Upper lobe of left lung (tissue), 6 donors: ENCODE measurements around the gene MGST2. TPM values are rescaled to one million over a fixed set of nuclear protein-coding genes. Genes with fewer than 3 reads are reported as not detected.

Source experiments
- ATAC-seq, 2 donors: fragments of 200-7000 bp; cut with Tn5 transposase; one replicate each; pipeline ENCODE4 v1.9.1; 2022; ENCODE audit warnings: mild to moderate bottlenecking in 2 of 2, moderate library complexity in 2 of 2; ENCODE audit not compliant: low FRiP score in 2 of 2
- DNase-seq, 2 donors: peaks; one replicate each; pipeline ENCODE4 v3.0.0-alpha.2; 2019 to 2020
- H3K27ac ChIP-seq, 4 donors: fragments of 200-600 bp; sonication (generic); one replicate each; pipeline ENCODE4 v1.5.1; 2016 to 2019
- H3K27me3 ChIP-seq, 4 donors: fragments of 200-600 bp; sonication (generic); one replicate each; pipeline ENCODE4 v1.5.1; 2017 to 2019
- H3K36me3 ChIP-seq, 4 donors: fragments of 200-600 bp; sonication (generic); one replicate each; pipeline ENCODE4 v1.5.1; 2016 to 2019
- H3K4me1 ChIP-seq, 4 donors: fragments of 200-600 bp; sonication (generic); one replicate each; pipeline ENCODE4 v1.5.1; 2018 to 2019
- H3K4me3 ChIP-seq, 4 donors: fragments of 200-600 bp; sonication (generic); one replicate each; pipeline ENCODE4 v1.5.1; 2017 to 2019; ENCODE audit warnings: mild to moderate bottlenecking in 2 of 4, moderate library complexity in 1 of 4
- H3K9me3 ChIP-seq, 4 donors: fragments of 200-600 bp; sonication (generic); one replicate each; pipeline ENCODE4 v1.5.1; 2018 to 2019
- EP300 ChIP-seq, 4 donors: sonication (generic); formaldehyde crosslinking; IDR thresholded peaks; one replicate each; pipeline ENCODE4 v1.5.1; 2017; ENCODE audit warnings: antibody characterized with exemption in 4 of 4, control low read depth in 2 of 4
- POLR2A ChIP-seq, 4 donors: fragments of 450-650 bp; IDR thresholded peaks; one replicate each; pipeline ENCODE4 v1.5.1; 2016 to 2017; ENCODE audit warnings: antibody characterized with exemption in 4 of 4, mild to moderate bottlenecking in 2 of 4
- POLR2AphosphoS5 ChIP-seq, 2 donors: sonication (generic); formaldehyde crosslinking; IDR thresholded peaks; one replicate each; pipeline ENCODE4 v1.5.1; 2017; ENCODE audit warnings: antibody characterized with exemption in 2 of 2
- WGBS, 2 donors: methylation state at CpG; one replicate each; pipeline ENCODE4 v1.1.5; 2017 to 2018; 5-methylcytosine and 5-hydroxymethylcytosine counted together
- total RNA-seq, 6 donors: library from RNA; depleted of rRNA in 4 of 6; stranded (reverse); fragments of >200 nt in 4 of 6; gene quantifications; one replicate each; pipeline versions ENCODE4 v1.1.0 to v1.2.1, GENCODE V29; 2016 to 2021
- TF ChIP-seq, protein P1 (sequence below), 6 experiments: fragments of 450-650 bp in 4 of 6; fragments of 200-600 bp in 2 of 6; sonication (generic) in 2 of 6; IDR thresholded peaks; one replicate each; pipeline ENCODE4 v1.5.1; 2016 to 2019; ENCODE audit warnings: antibody characterized with exemption in 6 of 6
- donor health status: DM: no; HTN: no; CAD: no; lungs with moderate emphysema.
- donor health status: DM: no; HTN: yes; CAD: no; lungs with severe emphysema.

Gene MGST2
- total RNA-seq, 6 donors from 2014 or later = 12.6 to 64.0 (median 39.1) TPM

DNA sequence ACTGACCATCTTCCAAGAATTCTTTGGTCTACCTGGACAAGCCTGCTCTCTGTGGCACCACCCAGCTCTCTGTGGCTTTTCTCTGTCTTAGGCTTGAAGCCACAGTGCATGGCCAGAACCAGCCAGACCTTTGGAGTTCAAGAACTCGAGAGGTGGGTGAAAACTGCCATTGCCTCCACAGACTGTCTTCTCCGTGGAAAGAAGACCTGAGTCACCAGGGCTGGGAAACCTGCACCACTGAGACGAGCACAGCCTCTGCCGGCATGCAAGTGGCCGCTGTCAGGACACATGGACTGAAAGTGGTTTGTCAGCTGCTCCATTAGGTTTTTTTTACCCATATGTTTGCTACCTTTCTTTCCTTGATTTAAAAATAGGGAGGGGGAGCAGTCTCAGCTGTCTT lies 74.5 kb downstream of the MGST2 start:
- H3K9me3 ChIP-seq = no peaks in the 10 kb centered on the region
- H3K36me3 ChIP-seq = no peaks in the 10 kb centered on the region
- peaks cover 29 to 41% (median 31%) of the 10 kb centered on the region in 4 donors for H3K4me1 ChIP-seq
- peak overlapping the region; percentile 78 to 88 (median 88) for H3K27ac ChIP-seq
- DNase-seq = no peak
- ATAC-seq = peak in 1 of 2 donors; percentile 54
- H3K4me3 ChIP-seq = no peak overlapping the region
- TF ChIP-seq, protein P1, sequence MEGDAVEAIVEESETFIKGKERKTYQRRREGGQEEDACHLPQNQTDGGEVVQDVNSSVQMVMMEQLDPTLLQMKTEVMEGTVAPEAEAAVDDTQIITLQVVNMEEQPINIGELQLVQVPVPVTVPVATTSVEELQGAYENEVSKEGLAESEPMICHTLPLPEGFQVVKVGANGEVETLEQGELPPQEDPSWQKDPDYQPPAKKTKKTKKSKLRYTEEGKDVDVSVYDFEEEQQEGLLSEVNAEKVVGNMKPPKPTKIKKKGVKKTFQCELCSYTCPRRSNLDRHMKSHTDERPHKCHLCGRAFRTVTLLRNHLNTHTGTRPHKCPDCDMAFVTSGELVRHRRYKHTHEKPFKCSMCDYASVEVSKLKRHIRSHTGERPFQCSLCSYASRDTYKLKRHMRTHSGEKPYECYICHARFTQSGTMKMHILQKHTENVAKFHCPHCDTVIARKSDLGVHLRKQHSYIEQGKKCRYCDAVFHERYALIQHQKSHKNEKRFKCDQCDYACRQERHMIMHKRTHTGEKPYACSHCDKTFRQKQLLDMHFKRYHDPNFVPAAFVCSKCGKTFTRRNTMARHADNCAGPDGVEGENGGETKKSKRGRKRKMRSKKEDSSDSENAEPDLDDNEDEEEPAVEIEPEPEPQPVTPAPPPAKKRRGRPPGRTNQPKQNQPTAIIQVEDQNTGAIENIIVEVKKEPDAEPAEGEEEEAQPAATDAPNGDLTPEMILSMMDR (IDR thresholded peaks at IDR 0.05) = no peak
- TF ChIP-seq POLR2A (IDR thresholded peaks at IDR 0.05) (no peak), EP300 (IDR thresholded peaks at IDR 0.05) (no peak), POLR2AphosphoS5 (IDR thresholded peaks at IDR 0.05) (no peak)
- no peaks in the 10 kb centered on the region for H3K27me3 ChIP-seq
- WGBS, 2 donors = 41 to 53% methylated on average over 5 of the region's 5 CpGs

DNA sequence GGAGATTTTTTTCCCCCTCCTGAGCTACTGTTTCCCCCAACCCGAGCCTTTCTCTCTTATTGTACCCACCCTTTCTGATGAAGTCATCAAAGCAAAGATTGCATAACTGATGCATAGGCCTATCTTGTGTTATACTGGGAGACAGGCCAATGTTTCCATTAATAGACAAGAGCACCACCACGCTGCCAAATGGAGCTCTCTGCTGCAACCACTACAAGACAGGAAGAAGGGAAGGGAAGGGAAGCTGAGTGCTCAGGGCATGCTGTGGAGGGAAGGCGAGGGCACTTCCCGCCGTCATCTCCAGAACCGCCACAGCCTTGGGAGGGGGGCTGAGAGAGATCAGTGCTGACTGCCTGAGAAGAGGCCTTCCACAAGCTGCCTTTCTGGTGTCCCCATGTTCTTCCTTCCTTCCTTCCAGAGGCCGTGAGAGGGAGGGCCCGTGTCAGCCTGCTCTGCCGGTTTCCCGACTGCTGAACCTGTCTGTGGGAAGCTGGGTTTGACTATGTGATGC lies 75.0 kb downstream of the MGST2 start:
- peak; percentile 87 to 89 for ATAC-seq
- Histone ChIP-seq H3K36me3 (no peaks in the 10 kb centered on the region), H3K27ac (peak overlapping the region; percentile 78 to 88 (median 88)), H3K9me3 (no peaks in the 10 kb centered on the region), H3K27me3 (no peaks in the 10 kb centered on the region), H3K4me3 (peak overlapping the region in 2 of 4 donors; percentile 2 to 3), H3K4me1 (peaks cover 24 to 37% (median 29%) of the 10 kb centered on the region in 4 donors)
- TF ChIP-seq EP300 (IDR thresholded peaks at IDR 0.05) (peak in 2 of 4 donors; percentile 18 to 68), POLR2A (IDR thresholded peaks at IDR 0.05) (peak in 1 of 4 donors; percentile 49), POLR2AphosphoS5 (IDR thresholded peaks at IDR 0.05) (peak; percentile 69 to 73)
- TF ChIP-seq, protein P1 (IDR thresholded peaks at IDR 0.05) = peak in 2 of 6 experiments; percentile 17 to 24
- WGBS, 2 donors = 3 to 4% methylated on average over 6 to 10 of the region's 10 CpGs
- DNase-seq = peak in 1 of 2 donors; percentile 76

DNA sequence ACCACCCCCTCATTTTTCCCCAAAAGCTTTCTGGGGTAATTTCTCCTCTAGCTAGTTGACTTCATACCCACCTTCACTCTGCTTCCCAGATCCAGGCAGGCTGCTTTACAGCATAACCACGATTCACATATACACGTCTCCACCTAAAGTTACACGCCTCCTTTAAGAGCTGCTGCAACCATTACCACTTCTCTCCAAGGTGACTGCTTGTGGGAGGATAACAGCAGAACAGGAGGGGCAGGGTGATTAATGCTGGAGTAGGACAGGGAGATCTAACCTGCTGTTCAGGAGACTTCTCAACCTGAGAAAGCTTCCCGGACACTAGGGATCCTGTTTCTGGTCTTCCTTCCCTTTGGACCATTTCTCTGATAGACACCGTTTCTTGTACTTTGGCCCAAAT lies 77.4 kb downstream of the MGST2 start:
- Histone ChIP-seq H3K4me3 (no peak overlapping the region), H3K27me3 (no peaks in the 10 kb centered on the region), H3K36me3 (no peaks in the 10 kb centered on the region), H3K4me1 (peaks cover 17 to 20% (median 18%) of the 10 kb centered on the region in 4 donors), H3K27ac (no peak overlapping the region), H3K9me3 (no peaks in the 10 kb centered on the region)
- ATAC-seq = no peak
- DNase-seq = no peak
- TF ChIP-seq, protein P1 (IDR thresholded peaks at IDR 0.05) = no peak
- no peak for TF ChIP-seq POLR2AphosphoS5 (IDR thresholded peaks at IDR 0.05)
- TF ChIP-seq POLR2A (IDR thresholded peaks at IDR 0.05) = no peak
- no peak for TF ChIP-seq EP300 (IDR thresholded peaks at IDR 0.05)
- 70 to 73% methylated on average over 5 of the region's 5 CpGs for WGBS, 2 donors

DNA sequence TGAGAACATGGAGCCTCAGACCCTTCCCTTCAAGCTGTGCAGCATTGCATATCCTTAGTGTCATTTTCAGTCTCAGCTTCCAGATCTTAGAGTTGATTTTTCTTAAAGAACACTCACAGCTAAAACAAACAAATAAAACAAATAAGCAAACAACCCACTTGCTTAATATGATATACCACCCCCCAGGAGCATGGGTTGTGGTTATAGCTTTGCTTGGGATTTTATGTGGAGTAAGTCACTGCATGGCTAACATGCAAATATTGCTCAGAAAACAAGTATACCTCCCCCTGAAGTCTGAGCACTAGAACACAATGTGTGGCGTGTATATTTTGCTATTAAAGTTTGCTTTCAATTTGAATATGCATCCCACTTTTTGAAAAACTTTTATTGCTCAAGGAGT lies 78.6 kb downstream of the MGST2 start:
- peaks cover 17 to 20% (median 18%) of the 10 kb centered on the region in 4 donors for H3K4me1 ChIP-seq
- H3K27ac ChIP-seq = no peak overlapping the region
- H3K4me3 ChIP-seq = no peak overlapping the region
- no peaks in the 10 kb centered on the region for H3K27me3 ChIP-seq
- TF ChIP-seq EP300 (IDR thresholded peaks at IDR 0.05) = no peak
- DNase-seq (no peak), ATAC-seq (no peak)
- no peaks in the 10 kb centered on the region for H3K36me3 ChIP-seq
- no peaks in the 10 kb centered on the region for H3K9me3 ChIP-seq
- 91 to 92% methylated on average over 1 of the region's 1 CpG for WGBS, 2 donors

DNA sequence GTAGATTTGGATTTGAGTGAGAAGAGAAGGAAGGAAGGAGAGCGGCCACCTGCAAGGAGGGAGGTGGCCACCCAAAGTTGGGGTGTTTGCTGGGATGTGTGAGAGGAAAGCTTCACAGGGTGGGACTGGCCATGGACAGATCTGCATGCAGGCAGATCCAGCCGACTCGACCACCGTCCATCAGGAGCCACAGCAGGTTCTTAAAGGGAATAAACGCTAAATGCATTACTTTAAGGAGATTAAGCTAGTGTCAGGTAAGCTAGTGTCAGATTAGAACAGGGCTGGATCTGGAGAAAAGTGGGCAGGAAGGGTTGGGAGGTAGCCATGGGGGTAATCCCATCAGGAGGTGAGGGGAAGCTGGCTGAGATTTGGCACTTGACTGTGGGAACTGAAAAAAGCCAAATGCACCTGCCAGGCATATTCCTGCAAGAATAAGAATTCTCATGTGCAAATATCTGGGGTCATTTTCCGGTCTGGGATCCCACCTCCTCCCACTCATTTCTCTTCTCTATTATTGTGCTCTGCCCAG lies 79.6 kb downstream of the MGST2 start:
- H3K27ac ChIP-seq = no peak overlapping the region
- TF ChIP-seq, protein P1 (IDR thresholded peaks at IDR 0.05) = no peak
- TF ChIP-seq POLR2AphosphoS5 (IDR thresholded peaks at IDR 0.05) = no peak
- ATAC-seq (no peak), DNase-seq (no peak)
- WGBS, 2 donors = 92 to 95% methylated on average over 6 of the region's 6 CpGs
- no peaks in the 10 kb centered on the region for H3K36me3 ChIP-seq
- no peaks in the 10 kb centered on the region for H3K9me3 ChIP-seq
- H3K27me3 ChIP-seq = no peaks in the 10 kb centered on the region
- H3K4me3 ChIP-seq = no peak overlapping the region
- H3K4me1 ChIP-seq = peaks cover 13 to 14% (median 13%) of the 10 kb centered on the region in 4 donors
